CD4-positive, alpha-beta T cell (primary cell): ENCODE measurements around the gene CNTN4. TPM values are rescaled to one million over a fixed set of nuclear protein-coding genes. Genes with fewer than 3 reads are reported as not detected.

Experiments used
- ATAC-seq: fragments of 200-7000 bp; cut with Tn5 transposase; one replicate; pipeline ENCODE4 v1.10.0; 2022; ENCODE audit warnings: mild to moderate bottlenecking; ENCODE audit not compliant: poor library complexity
- CTCF ChIA-PET: fragments of 350-600 bp; sonication (Branson Sonifier 250); formaldehyde crosslinking; loops from one replicate; lab custom pipeline; 2021; ENCODE audit warnings: antibody characterized with exemption, inconsistent platforms; lab: Charles Lee
- POLR2A ChIA-PET: fragments of 350-600 bp; sonication (Branson Sonifier 250); formaldehyde crosslinking; loops from one replicate; lab custom pipeline; 2021; ENCODE audit warnings: antibody characterized with exemption, inconsistent platforms; lab: Charles Lee
- DNase-seq, 14 experiments: peaks; one replicate each; pipeline ENCODE4 v3.0.0-alpha.2; 2013 to 2020; ENCODE audit warnings: mixed read lengths in 2 of 14
- H3K27ac ChIP-seq, 2 donors: one replicate each; pipeline versions ENCODE4 v1.5.1 to v1.7.0; 2013; ENCODE audit warnings: low read length in 2 of 2, low read depth in 1 of 2, mild to moderate bottlenecking in 1 of 2
- H3K27me3 ChIP-seq, 2 experiments: 1 replicate in 1 of 2; 2 replicates in 1 of 2; pipeline versions ENCODE4 v1.6.1 to v1.7.0; 2013; ENCODE audit warnings: low read length in 2 of 2, control low read depth in 1 of 2, mild to moderate bottlenecking in 1 of 2, moderate library complexity in 1 of 2; ENCODE audit not compliant: insufficient read depth in 2 of 2, control insufficient read depth in 1 of 2
- H3K36me3 ChIP-seq: one replicate; pipeline ENCODE4 v1.6.1; 2013; ENCODE audit warnings: low read length, control low read depth; ENCODE audit not compliant: insufficient read depth
- H3K4me1 ChIP-seq: one replicate; pipeline ENCODE4 v1.6.1; 2013; ENCODE audit warnings: low read length, control low read depth; ENCODE audit not compliant: insufficient read depth
- H3K4me3 ChIP-seq: one replicate; pipeline ENCODE4 v1.5.1; 2013; ENCODE audit warnings: mild to moderate bottlenecking, low read length, moderate library complexity
- H3K9me3 ChIP-seq, 2 experiments: 1 replicate in 1 of 2; 2 replicates in 1 of 2; pipeline versions ENCODE4 v1.6.1 to v1.7.0; 2013; ENCODE audit warnings: low read length in 2 of 2, mild to moderate bottlenecking in 2 of 2, control low read depth in 1 of 2, moderate library complexity in 1 of 2; ENCODE audit not compliant: control insufficient read depth in 1 of 2, insufficient read depth in 1 of 2
- H3K27ac Mint-ChIP-seq: one replicate; pipeline ENCODE4 v1.8.0; 2020; ENCODE audit warnings: mixed read lengths
- H3K27me3 Mint-ChIP-seq: one replicate; pipeline ENCODE4 v1.8.0; 2021; ENCODE audit warnings: mixed read lengths
- H3K36me3 Mint-ChIP-seq: one replicate; pipeline ENCODE4 v1.8.0; 2021; ENCODE audit warnings: low read depth, mixed read lengths
- H3K4me1 Mint-ChIP-seq: one replicate; pipeline ENCODE4 v1.8.0; 2021; ENCODE audit warnings: low read depth, mixed read lengths
- H3K4me3 Mint-ChIP-seq: one replicate; pipeline ENCODE4 v1.8.0; 2020; ENCODE audit warnings: mild to moderate bottlenecking, mixed read lengths
- H3K9me3 Mint-ChIP-seq: one replicate; pipeline ENCODE4 v1.8.0; 2020; ENCODE audit warnings: mixed read lengths
- CTCF ChIP-seq: fragments of 200-600 bp; IDR thresholded peaks from one replicate; pipeline ENCODE4 v1.8.0; 2022; ENCODE audit warnings: antibody characterized with exemption, mild to moderate bottlenecking
- intact Hi-C, 2 experiments: fragments of 100-400 bp; cut with DNase I in 1 of 2; cut with micrococcal nuclease in 1 of 2; formaldehyde crosslinking; loops; one replicate each; pipeline versions ENCODE4 v1.15.1 to v1.9.0; 2023 to 2025; cut with DNase I, micrococcal nuclease
- total RNA-seq, 174 experiments: library from RNA in 2 of 174; stranded (reverse) in 2 of 174; gene quantifications; one replicate each; pipeline ENCODE4 v1.2.3 and lab custom pipeline; 2021 to 2026

CNTN4 gene
- total RNA-seq, 2 experiments from 2014 or later: not detected

GRCh38 chr3:2823437-2824211, 725.0 kb downstream of the CNTN4 start:
- intact Hi-C loops: no loop called here
- ChIA-PET CTCF (no interaction called here), POLR2A (no interaction called here)
- DNase-seq: no peak
- Mint-ChIP-seq H3K4me1 (no peaks in the 10 kb centered on the region), H3K36me3 (no peaks in the 10 kb centered on the region), H3K27ac (no peak overlapping the region), H3K4me3 (no peak overlapping the region), H3K27me3 (no peaks in the 10 kb centered on the region), H3K9me3 (no peaks in the 10 kb centered on the region)
- Histone ChIP-seq H3K27ac (no peak overlapping the region), H3K27me3 (no peaks in the 10 kb centered on the region), H3K9me3 (no peaks in the 10 kb centered on the region), H3K36me3 (no peaks in the 10 kb centered on the region), H3K4me3 (no peak overlapping the region), H3K4me1 (no peaks in the 10 kb centered on the region)
- ATAC-seq: no peak
- TF ChIP-seq CTCF: no peak

- DNase-seq (no peak), ATAC-seq (no peak)
- no peaks in the 10 kb centered on the region for H3K9me3 ChIP-seq
- no peaks in the 10 kb centered on the region for H3K36me3 Mint-ChIP-seq
- no peaks in the 10 kb centered on the region for H3K27me3 ChIP-seq
- no peak overlapping the region for H3K4me3 Mint-ChIP-seq
- CTCF ChIA-PET: interaction anchor here (0.9 kb wide), 1 partner anchor 19 kb away, joined by 3 read pairs; no protein-coding TSS in a partner anchor
- no peaks in the 10 kb centered on the region for H3K4me1 Mint-ChIP-seq
- H3K4me1 ChIP-seq: no peaks in the 10 kb centered on the region
- H3K27me3 Mint-ChIP-seq: no peaks in the 10 kb centered on the region
- TF ChIP-seq CTCF: no peak
- no peaks in the 10 kb centered on the region for H3K9me3 Mint-ChIP-seq
- H3K4me3 ChIP-seq: no peak overlapping the region
- no peaks in the 10 kb centered on the region for H3K36me3 ChIP-seq
- intact Hi-C loops: no loop called here
- POLR2A ChIA-PET: no interaction called here
- H3K27ac ChIP-seq: no peak overlapping the region
- H3K27ac Mint-ChIP-seq: no peak overlapping the region
Measured at GRCh38 chr3:2826036-2826435, 727.4 kb downstream of the CNTN4 start.

- DNase-seq (no peak), ATAC-seq (no peak)
- no peaks in the 10 kb centered on the region for H3K9me3 Mint-ChIP-seq
- no peak overlapping the region for H3K27ac Mint-ChIP-seq
- H3K27me3 Mint-ChIP-seq: no peaks in the 10 kb centered on the region
- CTCF ChIA-PET: no interaction called here
- H3K9me3 ChIP-seq: no peaks in the 10 kb centered on the region
- no peaks in the 10 kb centered on the region for H3K27me3 ChIP-seq
- no peaks in the 10 kb centered on the region for H3K4me1 Mint-ChIP-seq
- POLR2A ChIA-PET: no interaction called here
- H3K36me3 ChIP-seq: no peaks in the 10 kb centered on the region
- H3K27ac ChIP-seq: no peak overlapping the region
- no peak overlapping the region for H3K4me3 ChIP-seq
- H3K4me1 ChIP-seq: no peaks in the 10 kb centered on the region
- H3K36me3 Mint-ChIP-seq: no peaks in the 10 kb centered on the region
- TF ChIP-seq CTCF: no peak
- intact Hi-C loops: no loop called here
- no peak overlapping the region for H3K4me3 Mint-ChIP-seq
Measured at GRCh38 chr3:2826453-2826852, 727.8 kb downstream of the CNTN4 start.
